Keratinocyte (primary cell): ENCODE results near the gene JDP2. TPM values are rescaled to one million over a fixed set of nuclear protein-coding genes. Genes with fewer than 3 reads are reported as not detected.

Experiments used
- DNase-seq: peaks from one replicate; pipeline ENCODE4 v3.0.0-alpha.2; 2011; ENCODE audit warnings: low read depth, missing footprints, low spot score
- FAIRE-seq: peaks from 2 replicates; lab custom pipeline; 2011; peaks lifted over from hg19 to GRCh38; lab: Jason Lieb, UNC
- H2AFZ ChIP-seq: 2 replicates; pipeline ENCODE4 v1.6.0; 2012; ENCODE audit warnings: low read length, control low read depth, inconsistent platforms; ENCODE audit not compliant: control insufficient read depth
- H3K27ac ChIP-seq: 2 replicates; pipeline ENCODE4 v1.5.1; 2011; ENCODE audit warnings: low read length; ENCODE audit not compliant: control insufficient read depth, insufficient read depth
- H3K27me3 ChIP-seq: 3 replicates; pipeline ENCODE4 v1.6.0; 2011; ENCODE audit warnings: low read length; ENCODE audit not compliant: control insufficient read depth, insufficient read depth; ENCODE audit errors: extremely low read depth
- H3K36me3 ChIP-seq, 2 experiments: 2 replicates in 1 of 2; 3 replicates in 1 of 2; pipeline ENCODE4 v1.5.1; 2011; ENCODE audit warnings: low read length in 2 of 2, mild to moderate bottlenecking in 1 of 2; ENCODE audit not compliant: control insufficient read depth in 2 of 2, insufficient read depth in 2 of 2; ENCODE audit errors: extremely low read depth in 1 of 2
- H3K4me1 ChIP-seq: 3 replicates; pipeline ENCODE4 v1.5.1; 2011; ENCODE audit warnings: low read length; ENCODE audit not compliant: control insufficient read depth, insufficient read depth; ENCODE audit errors: extremely low read depth
- H3K4me2 ChIP-seq: 3 replicates; pipeline ENCODE4 v1.6.0; 2011; ENCODE audit warnings: low read depth, low read length; ENCODE audit not compliant: control insufficient read depth, insufficient read depth; ENCODE audit errors: extremely low read depth
- H3K4me3 ChIP-seq, 3 experiments: fragments of 200-600 bp in 1 of 3; sonication (generic) in 1 of 3; 2 replicates in 2 of 3; 3 replicates in 1 of 3; pipeline ENCODE4 v1.5.1; 2011 to 2016; ENCODE audit warnings: low read length in 3 of 3, mild to moderate bottlenecking in 3 of 3, control low read depth in 2 of 3, inconsistent platforms in 1 of 3, low read depth in 1 of 3, mixed read lengths in 1 of 3, mixed run types in 1 of 3, moderate library complexity in 1 of 3; ENCODE audit not compliant: control insufficient read depth in 2 of 3, insufficient read depth in 2 of 3; ENCODE audit errors: extremely low read depth in 1 of 3
- H3K79me2 ChIP-seq: 2 replicates; pipeline ENCODE4 v1.6.0; 2012; ENCODE audit warnings: low read length; ENCODE audit not compliant: control insufficient read depth, insufficient read depth
- H3K9ac ChIP-seq: 3 replicates; pipeline ENCODE4 v1.6.0; 2011; ENCODE audit warnings: low read length; ENCODE audit not compliant: control insufficient read depth, insufficient read depth; ENCODE audit errors: extremely low read depth
- H3K9me1 ChIP-seq: 3 replicates; pipeline ENCODE4 v1.6.0; 2011; ENCODE audit warnings: low read length; ENCODE audit not compliant: control insufficient read depth, insufficient read depth; ENCODE audit errors: extremely low read depth
- H3K9me3 ChIP-seq: 2 replicates; pipeline ENCODE4 v1.5.1; 2012; ENCODE audit warnings: low read depth, low read length; ENCODE audit not compliant: control insufficient read depth
- H4K20me1 ChIP-seq: 3 replicates; pipeline ENCODE4 v1.6.0; 2011; ENCODE audit warnings: low read length; ENCODE audit not compliant: control insufficient read depth, insufficient read depth; ENCODE audit errors: extremely low read depth
- EZH2 ChIP-seq: IDR thresholded peaks from one replicate; pipeline ENCODE4 v1.6.1; 2012; ENCODE audit warnings: inconsistent platforms, mild to moderate bottlenecking, low read length, moderate library complexity
- dilution Hi-C: fragments of 300-500 bp; cut with MboI; formaldehyde crosslinking; loops from one replicate; pipeline ENCODE4 v1.7.0; 2020; ENCODE audit warnings: low sequenced_read_pairs; ENCODE audit not compliant: extremely low pct_ligation_motif_present
- polyA plus RNA-seq, 5 experiments: library from polyadenylated mRNA; depleted of rRNA in 3 of 5; stranded (reverse) in 3 of 5; stranded (forward) in 1 of 5; unstranded in 1 of 5; fragments of >200 nt; gene quantifications; 1 replicate in 1 of 5; 2 replicates in 3 of 5; 3 replicates in 1 of 5; pipeline versions ENCODE4 v1.2.1 to v1.2.3, GENCODE V29; 2011 to 2012; ENCODE audit warnings: missing spikeins in 2 of 5, low read depth in 1 of 5, low replicate concordance in 1 of 5

The JDP2 gene
- polyA plus RNA-seq, 1 donor (not counting 4 experiments of a cell fraction or from before 2014, with no cell fraction given): 13.5 TPM

DNA sequence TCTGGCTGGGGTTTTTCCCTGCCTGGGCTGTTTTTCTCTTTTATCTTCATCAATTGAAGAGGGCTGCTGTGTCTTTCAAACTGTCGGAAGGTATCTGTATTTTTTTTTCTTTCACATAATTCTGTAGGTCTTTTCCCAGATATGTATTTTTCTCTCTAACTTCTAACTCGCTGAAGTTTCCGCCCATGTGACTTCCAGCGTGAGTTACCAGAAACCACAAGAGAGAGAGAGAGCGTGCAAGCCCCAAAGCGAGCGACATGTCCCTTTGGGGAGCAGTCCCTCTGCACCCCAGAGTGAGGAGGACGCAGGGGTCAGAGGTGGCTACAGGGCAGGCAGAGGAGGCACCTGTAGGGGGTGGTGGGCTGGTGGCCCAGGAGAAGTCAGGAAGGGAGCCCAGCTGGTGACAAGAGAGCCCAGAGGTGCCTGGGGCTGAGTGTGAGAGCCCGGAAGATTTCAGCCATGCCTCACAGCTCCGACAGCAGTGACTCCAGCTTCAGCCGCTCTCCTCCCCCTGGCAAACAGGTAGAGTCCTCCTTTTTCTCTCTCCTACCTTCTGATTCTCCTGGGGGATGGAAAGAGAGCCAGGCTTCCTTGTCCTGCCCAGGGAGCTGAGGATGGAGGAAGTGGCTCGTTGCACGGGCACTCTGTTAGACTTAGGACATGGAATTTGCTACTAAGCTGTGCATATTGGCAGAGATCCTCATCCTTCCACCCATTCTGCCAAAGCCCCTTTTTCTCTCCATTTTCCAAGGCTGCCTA, 94.6 kb downstream of the JDP2 start, which contains the start of gene BATF:
Gene BATF, plus strand, starts transcription at position 246 of the 759 bp plus-strand sequence. Its CDS starts 214 bp downstream, at position 460.
- H3K27me3 ChIP-seq: peaks cover 7% of the 10 kb centered on the region
- no peaks in the 10 kb centered on the region for H3K9me3 ChIP-seq
- no peak within 1 kb of the TSS for H3K4me2 ChIP-seq
- no peak within 1 kb of the TSS for H3K27ac ChIP-seq
- no peak for TF ChIP-seq EZH2
- no peaks in the 10 kb centered on the region for H3K79me2 ChIP-seq
- dilution Hi-C loops: no loop called here
- H3K9ac ChIP-seq: no peak within 1 kb of the TSS
- no peaks in the 10 kb centered on the region for H3K9me1 ChIP-seq
- no peaks in the 10 kb centered on the region for H3K4me1 ChIP-seq
- H4K20me1 ChIP-seq: no peaks in the 10 kb centered on the region
- no peak within 1 kb of the TSS for H2AFZ ChIP-seq
- no peaks in the 10 kb centered on the region for H3K36me3 ChIP-seq
- FAIRE-seq (no peak), DNase-seq (no peak)
- H3K4me3 ChIP-seq: no peak within 1 kb of the TSS

DNA sequence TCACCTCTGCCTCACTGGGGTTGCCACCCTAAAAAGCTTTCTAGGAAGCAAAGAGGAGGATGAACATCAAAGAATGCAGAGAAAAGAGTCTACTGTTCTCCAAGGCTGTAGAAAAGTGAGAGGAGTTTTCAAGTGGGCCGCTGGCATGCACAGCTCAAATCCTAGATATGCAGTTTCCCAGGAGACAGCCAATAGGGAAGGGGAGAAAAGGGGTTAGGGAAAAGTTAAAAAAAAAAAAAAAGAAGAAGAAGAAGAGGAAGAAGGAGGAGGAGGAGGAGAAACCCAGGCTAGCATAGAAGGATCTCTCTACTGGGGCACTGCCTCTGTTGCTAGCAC, 95.1 kb downstream of the JDP2 start:
- Histone ChIP-seq H3K27ac (no peak overlapping the region), H3K9me3 (no peaks in the 10 kb centered on the region), H4K20me1 (no peaks in the 10 kb centered on the region), H3K27me3 (peaks cover 9% of the 10 kb centered on the region), H3K4me1 (no peaks in the 10 kb centered on the region), H3K9ac (no peak overlapping the region), H2AFZ (no peak overlapping the region), H3K4me2 (no peak overlapping the region), H3K36me3 (no peaks in the 10 kb centered on the region), H3K79me2 (no peaks in the 10 kb centered on the region), H3K4me3 (no peak overlapping the region), H3K9me1 (no peaks in the 10 kb centered on the region)
- TF ChIP-seq EZH2: no peak
- dilution Hi-C loops: no loop called here
- FAIRE-seq: no peak
- DNase-seq: no peak

Other genes with a start within 250 kb of the JDP2 start
- gene FOS, start 149.2 kb upstream of the JDP2 start, polyA plus RNA-seq: 29.2 to 141 TPM (median 121 TPM) in 3 replicates
- not detected in 3 replicates for gene BATF, start 94.4 kb downstream of the JDP2 start, polyA plus RNA-seq
- gene FLVCR2, start 150.6 kb downstream of the JDP2 start, polyA plus RNA-seq: 0.22 to 0.45 TPM (median 0.40 TPM) in 3 replicates
- 48.1 to 63.1 TPM (median 59.8 TPM) in 3 replicates for gene ERG28, start 232.9 kb downstream of the JDP2 start, polyA plus RNA-seq
- gene TTLL5, start 233.2 kb downstream of the JDP2 start, polyA plus RNA-seq: 14.0 to 20.7 TPM (median 16.7 TPM) in 3 replicates